HG03354 (cell line): ENCODE measurements around the gene NFYC.
A peak's percentile ranks its signal among the peaks of the same experiment; 100 is the strongest.
"Not testable (repeated sequence)": the region's sequence is repeated elsewhere in the genome, so short reads cannot be mapped to it uniquely, and the experiment has no call there.

ENCODE experiments used
- ATAC-seq: cut with Tn5 transposase; IDR thresholded peaks from one replicate; pipeline ENCODE4 v1.9.1; 2021; ENCODE audit warnings: mild to moderate bottlenecking; ENCODE audit not compliant: unreplicated experiment, poor library complexity, severe bottlenecking

Gene NFYC

DNA sequence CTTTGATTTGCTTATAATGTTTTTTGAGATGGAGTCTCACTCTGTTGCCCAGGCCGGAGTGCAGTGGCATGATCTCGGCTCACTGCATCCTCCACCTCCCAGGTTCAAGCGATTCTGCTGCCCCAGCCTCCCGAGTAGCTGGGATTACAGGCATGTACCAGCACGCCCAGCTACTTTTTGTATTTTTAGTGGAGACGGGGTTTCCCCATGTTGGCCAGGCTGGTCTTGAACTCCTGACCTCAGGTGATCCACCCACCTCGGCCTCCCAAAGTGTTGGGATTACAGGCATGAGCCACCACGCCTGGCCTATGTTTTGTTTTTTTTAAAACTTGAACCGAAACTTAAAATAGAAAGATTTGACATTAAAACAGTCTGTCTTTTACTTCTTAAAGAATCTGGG lies 11.3 kb downstream of the NFYC start:
- ATAC-seq: not testable (repeated sequence)

DNA sequence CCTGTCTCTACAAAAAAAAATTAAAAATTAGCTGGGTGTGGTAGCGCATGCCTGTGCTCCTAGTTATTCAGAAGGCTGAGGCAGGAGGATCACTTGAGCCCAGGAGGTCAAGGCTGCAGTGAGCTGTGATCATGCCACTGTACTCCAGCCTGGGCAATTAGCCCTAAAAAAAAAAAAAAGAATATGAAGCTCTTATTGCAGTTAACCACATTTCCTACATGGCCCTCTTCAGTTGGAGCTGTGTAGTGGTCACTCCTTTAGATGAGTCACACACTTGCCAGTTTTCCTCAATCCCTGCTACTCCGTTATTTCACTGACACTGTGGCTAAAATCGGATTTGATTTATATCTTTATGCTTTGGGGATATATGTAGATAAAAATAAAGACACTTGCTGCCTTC lies 11.8 kb downstream of the NFYC start:
- no peak for ATAC-seq

DNA sequence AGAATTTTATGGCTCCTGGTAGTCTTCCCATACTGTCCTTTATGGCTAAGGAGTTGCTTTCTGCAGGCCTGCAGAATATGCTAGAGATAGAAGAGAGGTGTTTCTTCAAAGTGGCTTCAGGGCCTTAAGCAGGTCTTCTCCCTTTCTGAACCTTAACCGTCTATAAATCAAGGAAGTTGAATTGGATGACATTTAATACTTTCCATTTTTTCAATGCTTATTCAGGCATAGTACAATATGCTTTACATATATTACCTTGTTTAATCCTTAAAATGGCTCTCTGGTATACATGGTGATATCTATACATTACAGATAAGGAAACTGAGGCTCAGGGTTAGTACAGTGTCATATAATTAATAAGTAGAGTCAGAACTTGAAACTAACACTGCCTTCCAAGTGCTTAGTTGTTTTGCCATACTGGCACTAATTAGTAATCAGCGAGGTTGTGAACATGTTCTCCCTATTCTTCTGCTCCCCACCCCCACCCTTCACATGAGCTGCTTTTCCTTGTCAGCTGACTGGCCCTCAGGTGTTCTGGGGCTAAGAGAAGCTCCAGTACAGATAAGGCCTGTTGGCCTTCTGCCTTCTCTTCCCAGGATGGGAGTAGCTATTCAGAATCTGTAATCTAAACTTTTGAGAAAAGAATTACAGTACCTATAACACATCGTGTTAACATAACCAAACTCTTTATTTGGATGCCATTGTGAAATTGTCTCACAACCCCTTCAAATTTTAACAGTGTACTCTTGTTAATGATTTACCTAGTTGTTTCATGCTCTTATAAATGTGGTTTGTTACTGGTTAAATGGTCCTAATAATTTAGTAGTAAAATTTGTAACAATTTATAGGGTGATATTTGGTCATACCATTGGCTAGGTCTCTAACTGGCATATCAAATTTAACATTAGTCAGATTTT lies 13.6 kb downstream of the NFYC start:
- ATAC-seq: no peak

DNA sequence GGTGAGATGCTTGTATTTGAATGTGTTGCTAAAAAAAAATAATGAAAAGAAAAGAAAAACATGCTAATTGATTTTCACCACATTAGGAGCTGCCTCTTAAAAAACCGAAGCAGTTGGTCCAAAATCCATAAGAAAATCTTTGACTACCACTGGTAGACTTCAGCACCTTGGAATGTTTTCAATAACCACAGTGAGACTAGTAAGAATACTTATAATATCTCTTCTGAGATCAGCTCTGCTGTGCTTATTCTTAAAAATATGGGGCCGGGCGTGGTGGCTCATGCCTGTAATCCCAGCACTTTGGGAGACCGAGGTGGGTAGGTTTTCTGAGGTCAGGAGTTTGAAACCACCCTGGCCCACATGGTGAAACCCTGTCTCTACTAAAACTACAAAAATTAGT lies 15.1 kb downstream of the NFYC start:
- no peak for ATAC-seq

DNA sequence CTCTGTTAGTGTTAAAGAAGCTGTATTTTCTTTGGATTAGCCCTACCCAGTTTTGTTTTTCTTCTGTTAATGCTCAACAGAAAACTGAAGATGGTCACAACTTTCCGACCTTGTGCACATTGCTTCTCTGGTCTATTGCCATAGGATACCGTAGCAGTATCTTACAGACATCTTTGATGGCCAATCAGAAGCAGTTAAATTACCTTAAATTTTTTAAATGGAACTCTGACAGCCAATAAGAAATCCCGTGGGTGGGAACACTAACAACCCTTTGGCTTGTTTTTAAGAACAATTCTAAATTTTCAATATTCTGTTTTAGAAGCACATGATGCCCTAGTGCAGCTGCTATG lies 17.2 kb downstream of the NFYC start:
- ATAC-seq: peak; percentile 75

DNA sequence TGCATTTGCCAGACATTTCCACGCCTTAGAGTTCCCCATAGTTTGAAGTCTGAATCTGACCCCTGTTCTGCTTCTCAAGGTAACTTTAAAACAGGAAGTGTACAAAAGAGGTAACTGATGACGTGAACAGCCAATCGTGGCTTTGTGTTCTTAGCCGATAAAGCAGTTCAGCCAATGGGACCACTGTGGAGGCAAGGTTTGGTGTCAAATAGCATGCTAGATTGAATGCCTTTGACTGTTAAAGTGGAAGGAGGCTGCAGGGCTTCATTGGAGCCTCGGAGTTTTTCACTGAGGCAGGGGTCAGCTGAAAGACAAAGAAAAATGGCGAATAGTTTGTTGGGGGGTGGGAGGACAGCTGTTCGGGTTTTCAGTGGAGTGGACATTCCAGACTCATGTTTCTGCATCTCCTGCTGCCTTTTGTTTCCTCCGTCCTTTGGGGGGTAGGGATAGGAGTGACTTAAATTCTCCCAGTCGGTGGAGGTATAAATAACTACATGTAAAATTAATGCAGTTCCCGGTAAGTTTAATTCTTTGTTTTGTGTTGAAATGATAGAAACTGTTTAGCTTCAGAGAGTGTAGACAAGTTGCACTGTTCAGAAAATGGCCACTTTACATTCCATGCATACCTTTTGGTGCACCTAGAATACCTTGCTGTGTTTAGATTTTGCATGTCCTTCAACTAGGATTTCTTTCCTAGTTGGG lies 17.7 kb downstream of the NFYC start:
- peak; percentile 96 for ATAC-seq

DNA sequence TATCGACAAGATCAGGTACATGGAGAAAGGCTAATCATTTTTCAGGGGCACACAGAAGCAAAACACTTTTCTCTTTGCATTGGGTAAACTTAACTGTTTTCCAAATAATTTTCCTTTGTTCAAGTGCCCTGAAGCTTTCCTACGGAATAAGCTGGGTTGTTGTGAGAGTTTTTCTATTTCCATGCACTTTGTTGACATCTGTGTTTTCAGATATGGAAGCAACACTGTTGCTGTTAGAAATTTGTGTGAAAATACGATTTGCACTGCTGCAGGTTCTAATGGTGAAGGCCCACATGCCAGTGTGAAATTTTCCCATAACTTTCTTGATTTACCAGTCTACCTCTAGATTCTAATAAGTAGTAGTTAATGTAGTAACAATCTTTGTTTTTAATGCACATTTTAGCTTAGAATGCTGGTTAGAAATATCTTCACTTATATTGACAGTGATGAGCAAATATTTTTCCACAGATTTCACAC lies 18.3 kb downstream of the NFYC start:
- no peak for ATAC-seq

DNA sequence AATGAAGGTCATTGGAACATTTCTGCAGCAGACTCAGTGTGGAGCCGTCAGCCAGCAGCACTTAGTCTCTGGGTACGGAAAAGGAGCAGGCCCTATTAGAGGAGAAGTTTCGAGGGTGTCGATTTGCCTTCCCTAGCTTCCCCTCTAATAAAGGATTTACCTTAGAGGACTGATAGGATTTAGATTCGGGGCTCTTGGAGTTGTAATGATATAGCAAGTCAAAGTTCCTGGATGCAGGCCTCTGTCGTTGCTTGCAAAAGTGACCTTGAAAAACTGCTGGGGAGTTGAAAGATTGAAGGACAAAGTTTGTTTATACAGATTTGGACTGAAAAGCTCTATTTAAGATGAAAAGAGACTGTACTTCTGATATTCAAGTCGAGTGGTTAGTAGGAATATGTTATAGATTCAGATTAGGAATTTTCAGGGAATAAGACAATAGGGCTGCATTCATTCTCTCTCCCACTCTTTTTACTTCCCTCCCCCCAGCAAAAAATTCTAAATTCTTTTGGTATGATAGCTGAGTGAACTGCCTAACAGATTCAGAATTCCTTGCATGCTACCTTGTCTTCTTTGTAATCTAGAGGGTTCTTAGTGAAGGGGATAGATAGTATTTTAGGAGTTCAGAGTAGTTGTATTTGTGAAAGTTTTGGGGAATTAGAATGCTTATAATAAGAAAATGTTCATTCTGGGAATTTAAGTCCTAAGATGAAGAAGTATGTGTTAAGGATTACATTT lies 19.2 kb downstream of the NFYC start:
- ATAC-seq: no peak

DNA sequence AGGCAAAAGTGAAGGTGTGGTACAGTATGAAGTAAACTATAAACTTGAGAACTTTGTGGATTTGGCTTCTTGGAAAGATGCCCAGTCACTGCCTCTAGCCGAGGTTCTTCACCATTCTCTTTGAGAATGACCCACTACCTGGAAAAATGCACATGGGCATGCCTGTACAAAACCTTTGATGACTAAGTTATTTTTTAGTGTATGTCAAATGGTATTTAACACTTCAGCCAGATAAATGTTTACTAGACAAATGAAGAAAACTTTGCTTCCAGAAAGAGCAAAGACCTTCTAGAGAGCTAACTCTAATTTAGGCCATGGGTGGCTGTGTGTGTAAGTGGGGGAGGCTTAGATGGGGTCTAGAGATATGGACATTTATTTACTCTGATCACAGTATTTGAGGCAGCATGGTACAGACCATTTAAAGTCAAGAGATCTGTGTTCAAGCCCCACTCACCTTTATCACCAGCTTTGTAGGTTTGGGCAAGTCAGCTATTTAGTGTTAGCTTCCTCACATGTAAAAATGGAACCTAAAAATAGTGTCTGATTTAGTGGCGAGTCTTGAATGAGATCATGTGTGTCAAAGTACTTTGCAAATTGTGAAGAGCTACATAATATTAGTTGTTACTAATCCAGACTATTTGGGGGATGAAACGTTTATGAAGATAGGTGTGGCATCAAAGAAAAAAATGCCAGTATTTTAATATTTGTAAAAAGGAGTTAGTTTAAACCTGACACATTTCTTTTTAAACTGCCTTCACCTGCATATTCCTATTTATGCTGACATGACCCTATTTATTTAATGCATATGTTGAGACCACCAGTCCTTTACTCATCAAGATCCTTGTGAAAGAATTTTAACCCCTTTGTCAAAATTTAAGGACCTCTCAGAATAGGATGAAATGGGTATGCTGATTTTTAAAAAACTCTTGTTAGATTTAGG lies 20.2 kb downstream of the NFYC start:
- no peak for ATAC-seq

DNA sequence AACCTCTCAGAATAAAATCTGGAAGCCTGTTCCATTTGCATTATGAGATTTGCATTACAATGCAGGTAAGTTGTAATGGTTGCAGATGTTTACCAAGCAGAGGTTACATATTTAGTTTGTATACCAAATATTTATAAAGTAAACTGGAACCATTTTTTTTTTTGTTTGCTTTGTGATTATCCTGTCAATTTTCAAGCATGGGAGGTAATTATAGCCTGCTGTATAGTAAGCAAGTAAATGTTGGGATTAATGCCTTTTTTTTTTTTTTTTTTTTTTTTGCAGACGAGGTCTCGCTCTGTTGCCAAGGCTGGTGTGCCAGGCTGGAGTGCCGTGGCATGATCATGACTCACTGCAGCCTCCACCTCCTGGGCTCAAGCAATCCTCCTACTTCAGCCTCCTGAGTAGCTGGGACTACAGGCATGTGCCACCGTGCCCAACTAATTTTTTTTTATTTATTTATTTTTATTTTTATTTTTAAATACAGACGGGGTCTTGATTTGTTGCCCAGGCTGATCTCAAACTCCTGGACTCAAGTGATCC lies 21.0 kb downstream of the NFYC start:
- no peak for ATAC-seq

DNA sequence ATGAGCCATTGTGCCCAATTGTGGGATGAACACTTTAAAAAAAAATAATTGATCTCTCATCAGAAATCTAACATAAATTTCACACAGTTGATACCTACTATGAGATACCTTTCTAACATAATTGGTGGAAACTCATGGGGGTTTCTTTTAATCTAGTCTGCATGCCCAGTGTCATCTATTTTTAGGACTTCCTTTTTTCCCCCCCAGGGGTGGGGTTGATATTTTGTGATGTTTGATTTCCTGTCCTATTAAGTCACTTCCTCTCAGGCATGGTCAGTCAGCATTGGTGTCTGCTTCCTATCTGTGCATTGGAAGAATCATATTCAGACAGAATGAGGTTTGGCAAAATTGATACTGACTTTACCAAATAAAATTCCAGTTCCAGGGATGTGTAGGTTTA lies 21.5 kb downstream of the NFYC start:
- ATAC-seq: no peak

DNA sequence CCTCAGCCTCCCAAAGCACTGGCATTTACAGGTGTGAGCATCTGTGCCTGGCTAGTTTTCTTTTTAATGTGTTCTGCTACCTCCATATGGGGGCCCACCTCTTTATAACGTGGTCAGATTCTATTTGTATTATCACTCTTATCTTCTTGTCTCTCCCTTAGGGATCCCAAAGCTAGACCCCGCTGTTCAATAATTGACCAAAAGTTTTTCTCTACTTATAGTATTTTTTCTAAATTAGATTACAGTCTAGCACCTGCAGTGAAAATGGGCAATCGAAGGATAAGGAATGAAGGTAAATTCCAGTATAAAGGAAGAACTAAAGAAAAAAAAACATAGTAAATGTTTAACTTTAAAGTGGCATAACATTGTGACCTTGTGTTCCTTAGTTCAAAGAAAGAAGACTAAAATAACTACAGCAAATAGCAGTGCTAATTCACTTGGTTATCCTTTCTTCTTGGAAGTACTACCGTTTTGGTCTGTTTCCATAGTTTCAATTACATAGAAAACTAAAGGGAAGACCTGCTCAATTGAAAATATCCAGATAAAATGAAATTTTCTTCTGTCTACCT lies 24.1 kb downstream of the NFYC start:
- no peak for ATAC-seq

DNA sequence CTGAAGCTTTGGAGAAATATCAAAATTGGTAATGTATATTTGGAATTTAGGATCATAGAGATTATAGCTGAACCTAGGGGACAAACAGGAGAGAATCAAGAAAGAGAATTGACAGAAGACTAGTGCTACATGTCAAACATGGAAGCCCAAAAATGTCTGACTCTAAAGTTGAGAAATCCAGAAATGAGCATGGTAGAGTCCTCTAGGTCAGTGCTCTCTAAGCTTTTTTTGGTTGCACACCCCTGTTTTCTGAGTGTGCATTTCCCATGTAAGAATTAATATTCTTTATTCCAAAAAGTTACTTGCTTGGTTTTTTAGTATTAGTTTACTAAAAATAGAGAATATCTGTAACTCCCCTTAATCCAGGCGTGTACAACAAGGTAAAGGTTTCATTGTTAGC lies 25.6 kb downstream of the NFYC start:
- ATAC-seq: no peak

DNA sequence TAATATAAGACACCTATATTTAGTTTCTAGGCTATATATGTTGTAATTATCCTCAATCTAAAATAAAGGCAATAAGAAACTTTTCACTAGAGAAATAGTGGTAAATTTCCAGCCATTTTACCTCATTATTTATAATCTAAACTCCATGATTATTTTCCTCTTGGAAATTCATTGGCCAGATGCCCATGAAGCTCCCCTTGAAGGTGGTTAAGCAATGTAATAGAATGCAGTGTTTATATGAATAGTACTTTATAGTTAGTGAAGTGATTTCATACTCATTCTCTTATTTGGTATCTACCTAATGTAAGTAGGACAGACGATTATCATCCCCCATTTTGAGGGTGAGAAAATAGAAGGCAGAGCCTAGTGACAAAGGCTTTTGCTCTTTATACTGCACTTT lies 26.5 kb downstream of the NFYC start:
- ATAC-seq: no peak

DNA sequence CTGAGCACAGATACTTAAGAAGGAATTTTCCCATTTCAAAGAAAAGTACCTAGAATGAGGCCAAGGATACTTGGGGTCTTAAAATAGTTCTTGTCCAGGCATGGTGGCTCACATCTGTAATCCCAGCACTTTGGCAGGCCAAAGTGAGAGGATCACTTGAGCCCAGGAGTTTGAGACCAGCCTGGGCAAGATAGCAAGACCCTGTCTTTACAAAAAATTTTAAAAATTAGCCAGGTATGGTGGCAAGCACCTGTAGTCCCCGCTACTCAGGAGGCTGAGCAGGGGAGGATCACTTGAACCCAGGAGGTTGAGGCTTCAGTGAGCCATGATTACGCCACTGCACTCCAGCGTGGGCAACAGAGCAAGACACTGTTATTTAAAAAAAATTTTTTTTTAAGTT lies 29.0 kb downstream of the NFYC start:
- no peak for ATAC-seq

DNA sequence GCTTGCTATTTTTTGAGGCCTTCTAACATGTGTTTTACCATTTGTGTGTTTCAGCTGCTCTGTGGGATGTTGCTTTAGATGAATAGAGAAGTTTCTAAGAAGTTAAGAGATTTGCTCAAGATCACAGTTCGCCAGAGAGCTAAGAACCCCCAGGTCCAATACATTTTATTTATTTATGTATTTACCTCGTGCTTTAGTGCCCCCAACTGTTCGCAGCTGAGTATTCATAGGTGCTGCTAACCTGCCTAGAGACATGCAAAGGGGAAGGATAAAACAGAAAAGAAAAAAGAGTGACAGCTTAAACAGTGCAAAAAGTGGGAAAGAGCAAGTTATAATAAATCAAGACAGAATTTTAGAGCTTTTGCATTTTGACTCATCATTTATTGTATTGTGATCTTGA lies 31.1 kb downstream of the NFYC start:
- no peak for ATAC-seq

DNA sequence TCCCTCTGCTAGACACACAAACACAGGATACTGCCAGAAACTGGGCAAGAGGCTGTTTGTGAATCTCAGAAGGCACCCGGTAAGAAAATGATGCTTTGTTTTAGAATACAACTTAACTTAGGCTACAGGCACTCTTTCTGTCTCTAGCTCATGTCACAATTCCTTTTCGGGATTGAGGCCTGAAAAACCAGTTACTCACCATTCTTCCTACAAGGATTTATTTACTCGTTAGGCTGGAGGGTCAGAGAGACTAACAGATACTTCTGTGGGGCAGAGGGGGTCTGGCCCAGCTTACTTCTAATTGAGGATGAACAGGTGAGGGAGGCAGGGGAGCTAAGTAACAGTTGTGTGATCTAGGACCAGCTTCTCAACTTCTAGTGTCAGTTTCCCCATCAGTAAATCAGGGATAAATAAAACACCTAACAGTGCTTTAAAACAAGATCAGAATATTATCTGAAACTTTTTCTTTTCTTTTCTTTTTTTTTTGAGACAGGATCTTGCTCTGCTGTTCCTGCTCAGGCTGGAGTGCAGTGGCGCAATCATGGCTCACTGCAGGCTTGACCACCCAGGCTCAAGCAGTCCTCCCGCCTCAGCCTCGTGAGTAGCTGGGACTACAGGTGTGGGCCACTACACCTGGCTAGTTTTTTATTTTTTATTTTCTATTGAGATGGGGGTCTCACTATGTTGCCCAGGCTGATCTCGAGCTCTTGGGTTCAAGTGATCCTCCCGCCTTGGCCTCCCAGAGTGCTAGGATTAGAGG lies 31.9 kb downstream of the NFYC start:
- ATAC-seq: no peak

DNA sequence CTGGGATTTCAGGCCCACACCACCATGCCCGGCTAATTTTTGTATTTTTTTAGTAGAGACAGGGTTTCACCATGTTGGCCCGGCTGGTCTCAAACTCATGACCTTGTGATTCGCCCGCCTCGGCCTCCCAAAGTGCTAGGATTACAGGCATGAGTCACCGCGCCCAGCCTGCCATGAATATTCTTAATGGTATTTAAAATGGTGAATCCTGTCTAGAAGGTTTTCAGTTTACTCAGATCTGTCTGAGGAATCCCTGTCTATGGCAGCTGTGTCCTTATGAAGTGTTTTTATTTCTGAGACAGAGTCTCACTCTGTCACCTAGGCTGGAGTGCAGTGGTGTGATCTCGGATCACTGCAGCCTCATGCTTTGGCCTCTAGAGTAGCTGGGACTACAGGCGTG lies 36.2 kb downstream of the NFYC start:
- ATAC-seq: not testable (repeated sequence)
